AG10803 (cell line): ENCODE results near the gene RFX8.

ENCODE experiments used
- DNase-seq: peaks from one replicate; pipeline ENCODE4 v3.0.0; 2010; ENCODE audit warnings: low read depth
- H3K4me3 ChIP-seq: 2 replicates; pipeline ENCODE4 v1.5.1; 2011; ENCODE audit warnings: mild to moderate bottlenecking, low read length, control low read depth
- CTCF ChIP-seq: conservative IDR thresholded peaks from 2 replicates; pipeline ENCODE4 v1.5.1; 2011; ENCODE audit warnings: mild to moderate bottlenecking, low read length, control low read depth, inconsistent platforms

RFX8 gene

DNA sequence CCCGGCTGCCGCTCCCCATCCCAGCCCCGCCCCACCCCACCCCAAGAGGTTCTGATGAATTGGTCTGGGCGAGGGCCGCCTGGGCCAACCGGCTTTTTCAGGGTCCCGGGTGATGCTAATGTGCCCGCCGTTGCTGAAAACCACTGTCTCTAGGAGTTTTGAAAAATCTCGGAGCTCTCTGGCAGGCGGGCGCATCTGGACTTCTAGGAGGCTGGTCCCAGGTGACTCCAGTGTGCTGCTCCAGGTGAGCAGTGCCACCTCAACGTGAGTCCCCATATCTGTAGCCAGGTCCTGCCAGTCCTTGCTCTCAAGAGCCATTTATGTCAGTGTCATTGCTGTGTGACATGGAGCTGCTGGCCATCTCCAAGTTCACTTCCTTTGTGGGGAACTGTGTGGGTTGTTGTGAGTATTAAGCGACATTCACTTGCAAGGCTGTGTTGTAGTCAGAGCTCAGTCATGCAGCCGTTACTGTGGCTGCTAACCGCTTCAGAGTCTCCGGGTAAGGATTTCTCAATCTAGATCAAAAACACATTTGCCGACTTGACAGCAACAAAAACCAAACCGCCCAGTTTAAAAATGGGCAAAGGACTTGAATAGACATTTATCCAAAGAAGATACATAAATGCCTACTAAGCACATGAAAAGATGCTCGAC is at the start of gene RFX8:
Gene RFX8 (minus strand): TSS at position 382 of the 654 bp plus-strand sequence. CDS start 8,264 bp downstream, outside the sequence.
- TF ChIP-seq CTCF, result no peak
- peak; percentile 97 for DNase-seq
- peak within 1 kb of the TSS; percentile 70 for H3K4me3 ChIP-seq

DNA sequence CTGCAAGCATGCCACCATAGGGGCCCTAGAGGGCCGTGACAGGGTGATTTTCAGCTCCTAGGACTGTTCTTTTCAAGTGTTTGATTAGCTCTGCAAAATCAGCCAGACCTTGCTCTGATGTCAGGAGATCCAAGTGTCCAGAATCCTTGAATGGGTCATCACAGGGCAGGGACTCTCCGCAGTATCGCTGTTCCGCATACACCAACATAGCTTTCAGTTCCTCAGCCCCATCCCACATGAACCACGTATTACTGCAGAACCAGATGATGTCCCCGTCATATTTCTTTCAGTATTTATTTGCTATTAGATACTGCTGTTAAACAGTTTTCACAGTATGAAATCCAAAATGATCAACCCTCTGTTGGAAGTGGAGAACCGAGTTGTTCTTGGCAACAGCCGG is 46.6 kb upstream of the RFX8 start:
- H3K4me3 ChIP-seq, result no peak overlapping the region
- TF ChIP-seq CTCF, result no peak
- no peak for DNase-seq

GRCh38 chr2:101520246-101520645 is 45.3 kb upstream of the RFX8 start:
- TF ChIP-seq CTCF, result no peak
- H3K4me3 ChIP-seq, result no peak overlapping the region
- peak; percentile 48 for DNase-seq

DNA sequence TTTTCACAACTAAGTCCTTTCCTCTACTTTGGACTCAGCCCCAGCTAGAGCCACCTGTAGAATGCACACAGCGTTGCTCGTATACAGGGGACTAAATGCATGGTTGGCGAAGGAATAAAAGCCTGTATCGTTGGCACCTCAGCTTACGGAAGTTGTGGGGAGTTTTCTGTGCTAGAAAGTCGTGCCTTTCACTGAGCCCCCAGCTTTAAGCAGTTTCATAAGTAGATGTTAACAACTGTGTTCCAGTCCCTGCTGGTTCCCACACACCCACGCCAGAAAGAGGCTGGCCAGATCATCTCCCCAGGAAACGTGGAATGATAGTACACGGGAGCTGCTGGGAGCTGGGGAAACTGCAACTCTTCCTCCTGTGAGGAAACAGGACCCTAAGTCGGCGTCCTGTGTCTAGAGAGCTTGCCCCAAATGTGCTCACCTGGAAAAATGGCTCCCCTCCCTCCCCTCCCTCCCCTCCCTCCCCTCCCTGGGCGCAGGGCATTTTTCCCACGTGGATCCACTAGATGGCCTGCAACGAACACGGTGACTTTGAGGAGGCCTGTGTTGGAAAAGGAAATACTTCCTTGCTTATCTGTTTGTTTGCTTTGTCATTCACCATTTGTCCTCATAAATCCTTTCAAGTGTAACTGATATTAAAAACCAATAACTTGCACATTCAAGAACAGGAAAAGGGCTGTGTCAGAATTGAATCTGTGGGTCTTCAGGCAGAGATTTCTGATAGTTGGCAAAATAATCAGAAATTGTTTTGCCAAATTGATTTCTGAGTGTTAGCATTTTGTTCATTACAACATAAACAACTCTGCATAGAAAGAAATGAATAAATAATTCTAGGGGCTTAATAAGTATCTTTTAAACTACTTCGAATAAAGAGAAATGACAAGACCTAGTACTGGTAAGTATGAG is 43.9 kb upstream of the RFX8 start:
- peak; percentile 41 for DNase-seq
- H3K4me3 ChIP-seq, result no peak overlapping the region

GRCh38 chr2:101517758-101518271 is 42.9 kb upstream of the RFX8 start:
- H3K4me3 ChIP-seq, result no peak overlapping the region
- DNase-seq, result peak; percentile 83
- no peak for TF ChIP-seq CTCF

More for the DNA sequence above, 43.9 kb upstream of the RFX8 start:
- TF ChIP-seq CTCF, result peak; percentile 51

DNA sequence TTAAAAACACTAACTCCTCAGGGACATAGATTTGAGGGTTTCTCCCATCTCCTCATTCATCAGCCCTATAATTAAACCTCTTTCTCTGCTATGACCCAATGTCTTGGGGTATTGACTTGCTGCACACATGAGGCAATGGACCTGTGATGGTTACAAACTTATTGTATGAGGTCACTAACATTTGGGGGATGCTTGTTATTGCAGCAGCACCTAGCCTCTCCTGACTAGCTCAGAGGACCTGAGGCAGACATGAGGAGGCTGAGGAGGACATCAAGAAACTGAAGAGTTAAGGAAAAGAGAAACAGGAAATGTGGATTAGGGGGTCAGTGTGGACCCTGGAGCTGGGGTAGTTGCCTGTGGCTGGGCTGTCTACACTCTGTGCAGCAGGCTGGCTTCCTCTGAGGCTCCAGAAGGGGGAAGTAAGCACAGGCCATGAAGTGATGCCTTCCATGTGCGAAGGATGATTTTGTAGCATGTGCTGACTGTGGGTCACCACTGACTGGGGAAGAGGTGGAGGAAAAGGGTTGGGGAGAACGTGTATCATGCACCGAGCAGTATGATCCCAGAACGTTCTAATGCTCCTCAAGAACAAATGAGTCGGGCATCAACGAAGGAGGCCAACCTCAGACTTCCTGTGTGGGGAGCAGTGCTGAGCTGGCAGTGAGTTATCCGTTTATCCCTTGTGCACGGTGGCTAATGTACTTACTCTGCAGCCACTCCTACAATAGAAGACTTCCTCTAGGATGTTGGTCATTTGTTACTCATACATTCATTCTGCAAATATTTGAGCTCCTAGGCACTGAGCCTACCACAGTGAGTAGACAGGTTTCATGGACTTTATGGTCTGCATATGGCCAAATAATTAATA is 42.1 kb upstream of the RFX8 start:
- TF ChIP-seq CTCF, result no peak
- DNase-seq, result peak; percentile 95
- no peak overlapping the region for H3K4me3 ChIP-seq
